GM18951 (cell line): ENCODE data around the gene RNF5.
"Not testable (repeated sequence)": the region's sequence is repeated elsewhere in the genome, so short reads cannot be mapped to it uniquely, and the experiment has no call there.

Source experiments
- POLR2A ChIP-seq: IDR thresholded peaks from 4 replicates; pipeline ENCODE4 v1.6.1; 2011; ENCODE audit warnings: mild to moderate bottlenecking; ENCODE audit not compliant: insufficient read length, insufficient read depth; ENCODE audit errors: extremely low read depth
- in situ Hi-C: fragments of 300-500 bp; cut with MboI; formaldehyde crosslinking; loops from one replicate; pipeline ENCODE4 v1.12.0; 2022; ENCODE audit warnings: low sequenced_read_pairs, mixed read lengths, inconsistent platforms; ENCODE audit not compliant: unreplicated experiment

The RNF5 gene

GRCh38 chr6:32175711-32176475, 2.3 kb upstream of the RNF5 start, which contains the start of gene AGPAT1:
AGPAT1 (minus strand) TSS chr6:32176084; CDS start chr6:32171496, 4,588 bp downstream.
- peak; percentile 67 for TF ChIP-seq POLR2A
- in situ Hi-C loops: no loop called here

- no peak for TF ChIP-seq POLR2A
- in situ Hi-C loops: no loop called here
These were observed 1.6 kb upstream of the RNF5 start for GRCh38 chr6:32176476-32177182.

GRCh38 chr6:32177183-32177787, 920 bp upstream of the RNF5 start:
- in situ Hi-C loops: no loop called here
- peak; percentile 45 for TF ChIP-seq POLR2A

- in situ Hi-C loops: no loop called here
These were observed 589 bp downstream of the RNF5 start for GRCh38 chr6:32178547-32179440.

GRCh38 chr6:32179766-32180405, 1.7 kb downstream of the RNF5 start:
- no peak for TF ChIP-seq POLR2A
- in situ Hi-C loops: no loop called here

More at GRCh38 chr6:32178547-32179440, 589 bp downstream of the RNF5 start:
- no peak for TF ChIP-seq POLR2A

GRCh38 chr6:32181148-32181702, 3.0 kb downstream of the RNF5 start:
- in situ Hi-C loops: no loop called here
- no peak for TF ChIP-seq POLR2A

GRCh38 chr6:32181915-32182529, 3.8 kb downstream of the RNF5 start:
- in situ Hi-C loops: no loop called here
- TF ChIP-seq POLR2A: no peak

- in situ Hi-C loops: no loop called here
- no peak for TF ChIP-seq POLR2A
These were observed 4.4 kb downstream of the RNF5 start for GRCh38 chr6:32182555-32182981.

GRCh38 chr6:32183030-32183429, 4.8 kb downstream of the RNF5 start:
- TF ChIP-seq POLR2A: no peak
- in situ Hi-C loops: no loop called here

- in situ Hi-C loops: no loop called here
- no peak for TF ChIP-seq POLR2A
These were observed 5.4 kb downstream of the RNF5 start for GRCh38 chr6:32183483-32184083.

GRCh38 chr6:32184084-32184640, 6.0 kb downstream of the RNF5 start, which contains the start of gene AGER:
AGER (minus strand) TSS chr6:32184253; CDS start chr6:32184222, 31 bp downstream.
- in situ Hi-C loops: no loop called here
- TF ChIP-seq POLR2A: no peak

GRCh38 chr6:32185681-32186131, 7.5 kb downstream of the RNF5 start:
- in situ Hi-C loops: not testable (repeated sequence)

GRCh38 chr6:32186151-32186840, 8.1 kb downstream of the RNF5 start:
- in situ Hi-C loops: not testable (repeated sequence)
